ENCODE results near the gene PATJ. TPM values are rescaled to one million over a fixed set of nuclear protein-coding genes. Genes with fewer than 3 reads are reported as not detected.

PATJ gene
- total RNA-seq, 1 donor from 2014 or later = 10.7 TPM

DNA sequence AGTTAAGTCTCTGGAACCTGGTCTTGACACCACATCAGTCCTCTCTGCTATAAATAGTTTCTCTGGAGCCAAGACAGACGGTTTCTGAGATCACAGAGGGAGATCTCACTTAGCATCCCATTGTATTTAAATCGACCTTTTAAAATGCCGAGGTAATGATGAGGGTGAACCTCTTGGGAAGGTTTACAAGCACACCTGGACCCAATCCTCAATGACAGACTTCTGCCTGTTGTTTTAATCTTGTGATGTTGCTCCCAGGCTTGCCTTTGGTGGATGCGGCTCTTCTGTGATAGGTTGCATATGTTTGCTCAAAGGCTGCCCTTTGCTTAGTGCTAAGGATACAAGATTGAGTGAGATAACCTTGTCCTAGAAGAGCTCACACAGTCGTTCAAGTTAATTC is 347.7 kb downstream of the PATJ start:
- Mint-ChIP-seq H3K27me3 (ENCODE audit: low read depth) (no peaks in the 10 kb centered on the region), H3K4me1 (ENCODE audit: low read depth) (peaks cover 10% of the 10 kb centered on the region), H3K36me3 (ENCODE audit: low read depth) (peaks cover 3% of the 10 kb centered on the region), H3K27ac (ENCODE audit: unreplicated experiment) (no peak overlapping the region), H3K9me3 (ENCODE audit: low read depth) (no peaks in the 10 kb centered on the region), H3K4me3 (ENCODE audit: unreplicated experiment) (no peak overlapping the region)
- DNase-seq (ENCODE audit: low spot score) = no peak
- TF ChIP-seq CTCF (IDR thresholded peaks at IDR 0.05) = no peak

- Mint-ChIP-seq H3K9me3 (ENCODE audit: low read depth) (no peaks in the 10 kb centered on the region), H3K27ac (ENCODE audit: unreplicated experiment) (no peak overlapping the region), H3K4me3 (ENCODE audit: unreplicated experiment) (no peak overlapping the region), H3K4me1 (ENCODE audit: low read depth) (peaks cover 10% of the 10 kb centered on the region), H3K27me3 (ENCODE audit: low read depth) (no peaks in the 10 kb centered on the region), H3K36me3 (ENCODE audit: low read depth) (peaks cover 3% of the 10 kb centered on the region)
- TF ChIP-seq CTCF (IDR thresholded peaks at IDR 0.05) = no peak
- no peak for DNase-seq (ENCODE audit: low spot score)
These were observed 349.8 kb downstream of the PATJ start for GRCh38 chr1:62092110-62092509.

GRCh38 chr1:62093261-62093660 is 351.0 kb downstream of the PATJ start:
- Mint-ChIP-seq H3K9me3 (ENCODE audit: low read depth) (peaks cover 3% of the 10 kb centered on the region), H3K4me3 (ENCODE audit: unreplicated experiment) (no peak overlapping the region), H3K36me3 (ENCODE audit: low read depth) (peaks cover 2% of the 10 kb centered on the region), H3K4me1 (ENCODE audit: low read depth) (peaks cover 10% of the 10 kb centered on the region), H3K27me3 (ENCODE audit: low read depth) (no peaks in the 10 kb centered on the region), H3K27ac (ENCODE audit: unreplicated experiment) (no peak overlapping the region)
- DNase-seq (ENCODE audit: low spot score) = no peak
- no peak for TF ChIP-seq CTCF (IDR thresholded peaks at IDR 0.05)

GRCh38 chr1:62097464-62097863 is 355.2 kb downstream of the PATJ start:
- Mint-ChIP-seq H3K9me3 (ENCODE audit: low read depth) (peaks cover 8% of the 10 kb centered on the region), H3K4me3 (ENCODE audit: unreplicated experiment) (no peak overlapping the region), H3K27ac (ENCODE audit: unreplicated experiment) (no peak overlapping the region), H3K27me3 (ENCODE audit: low read depth) (no peaks in the 10 kb centered on the region), H3K36me3 (ENCODE audit: low read depth) (no peaks in the 10 kb centered on the region), H3K4me1 (ENCODE audit: low read depth) (peaks cover 8% of the 10 kb centered on the region)
- DNase-seq (ENCODE audit: low spot score) = no peak
- no peak for TF ChIP-seq CTCF (IDR thresholded peaks at IDR 0.05)

GRCh38 chr1:62100442-62100841 is 358.2 kb downstream of the PATJ start:
- TF ChIP-seq CTCF (IDR thresholded peaks at IDR 0.05) = no peak

More at GRCh38 chr1:62100442-62100841, 358.2 kb downstream of the PATJ start:
- Mint-ChIP-seq H3K4me3 (ENCODE audit: unreplicated experiment) (no peak overlapping the region), H3K27ac (ENCODE audit: unreplicated experiment) (no peak overlapping the region), H3K4me1 (ENCODE audit: low read depth) (no peaks in the 10 kb centered on the region), H3K27me3 (ENCODE audit: low read depth) (no peaks in the 10 kb centered on the region), H3K36me3 (ENCODE audit: low read depth) (no peaks in the 10 kb centered on the region), H3K9me3 (ENCODE audit: low read depth) (peaks cover 8% of the 10 kb centered on the region)
- DNase-seq (ENCODE audit: low spot score) = no peak
